K562 (cell line): ENCODE results near the gene TAAR8. TPM values are rescaled to one million over a fixed set of nuclear protein-coding genes. Genes with fewer than 3 reads are reported as not detected.

ENCODE experiments used
- ATF1 ChIP-seq, 2 experiments: fragments of 450-650 bp in 1 of 2; IDR thresholded peaks; 2 replicates each; pipeline ENCODE4 v1.6.1; 2016; ENCODE audit warnings: missing compliant biosample characterization in 1 of 2, missing genetic modification characterization in 1 of 2
- CBFA2T2 ChIP-seq: fragments of 450-650 bp; conservative IDR thresholded peaks from 2 replicates; pipeline ENCODE4 v1.6.1; 2017; ENCODE audit warnings: mild to moderate bottlenecking
- EHMT2 ChIP-seq: fragments of 450-650 bp; IDR thresholded peaks from 2 replicates; pipeline ENCODE4 v1.6.1; 2018; ENCODE audit warnings: antibody characterized with exemption
- HOXB6 ChIP-seq: fragments of 250-450 bp; sonication (Bioruptor Pico); IDR thresholded peaks from 2 replicates; pipeline ENCODE4 v1.5.1; 2022; ENCODE audit warnings: mild to moderate bottlenecking, borderline replicate concordance
- KDM1A ChIP-seq, 2 experiments: fragments of 450-650 bp; IDR thresholded peaks; 2 replicates each; pipeline ENCODE4 v1.6.1; 2016; ENCODE audit warnings: mild to moderate bottlenecking in 2 of 2
- MED1 ChIP-seq: sonication (generic); formaldehyde crosslinking; IDR thresholded peaks from 2 replicates; pipeline ENCODE4 v1.8.1; 2023; ENCODE audit warnings: missing genetic modification reagents, borderline replicate concordance
- MTA1 ChIP-seq: fragments of 450-650 bp; IDR thresholded peaks from 2 replicates; pipeline ENCODE4 v1.6.1; 2017; ENCODE audit warnings: borderline replicate concordance
- SIX5 ChIP-seq, 2 experiments: IDR thresholded peaks; 2 replicates each; pipeline ENCODE4 v1.6.1; 2011; ENCODE audit warnings: low read length in 2 of 2, borderline replicate concordance in 1 of 2, low read depth in 1 of 2, mild to moderate bottlenecking in 1 of 2, moderate library complexity in 1 of 2; ENCODE audit not compliant: insufficient read depth in 1 of 2
- SMAD4 ChIP-seq: fragments of 250-450 bp; sonication (Bioruptor Pico); conservative IDR thresholded peaks from 2 replicates; pipeline ENCODE4 v1.8.0; 2021; ENCODE audit warnings: inconsistent platforms, mild to moderate bottlenecking, moderate library complexity
- STAG1 ChIP-seq: sonication (generic); formaldehyde crosslinking; IDR thresholded peaks from 2 replicates; pipeline ENCODE4 v1.5.0; 2020; ENCODE audit warnings: missing genetic modification reagents, borderline replicate concordance
- YY1 ChIP-seq, 3 experiments: IDR thresholded peaks; 2 replicates each; pipeline ENCODE4 v1.6.1; 2011; ENCODE audit warnings: low read length in 2 of 3, mild to moderate bottlenecking in 2 of 3, moderate library complexity in 2 of 3, borderline replicate concordance in 1 of 3, control low read depth in 1 of 3, low read depth in 1 of 3; ENCODE audit not compliant: insufficient read depth in 3 of 3, insufficient replicate concordance in 2 of 3, control insufficient read depth in 1 of 3, insufficient read length in 1 of 3; ENCODE audit errors: extremely low read depth in 1 of 3
- ZBTB9 ChIP-seq: fragments of 450-650 bp; formaldehyde crosslinking; IDR thresholded peaks from 2 replicates; pipeline ENCODE4 v1.4.0; 2020; ENCODE audit warnings: mild to moderate bottlenecking, moderate library complexity
- ZNF12 ChIP-seq: sonication (generic); formaldehyde crosslinking; IDR thresholded peaks from 2 replicates; pipeline ENCODE4 v1.4.0; 2020; ENCODE audit warnings: mild to moderate bottlenecking, missing genetic modification reagents
- ZNF232 ChIP-seq: sonication (generic); formaldehyde crosslinking; IDR thresholded peaks from 2 replicates; pipeline ENCODE4 v1.8.0; 2022; ENCODE audit warnings: mild to moderate bottlenecking, missing genetic modification reagents
- ZNF644 ChIP-seq: fragments of 200-800 bp; sonication (Bioruptor generic); IDR thresholded peaks from 2 replicates; pipeline ENCODE4 v1.6.1; 2016; ENCODE audit warnings: low read depth, missing genetic modification characterization, missing compliant biosample characterization
- ZNF707 ChIP-seq: fragments of 250-450 bp; sonication (Bioruptor Pico); conservative IDR thresholded peaks from 2 replicates; pipeline ENCODE4 v1.8.0; 2022; ENCODE audit warnings: inconsistent platforms, mild to moderate bottlenecking, moderate library complexity
- polyA plus RNA-seq, 8 experiments: library from polyadenylated mRNA; depleted of rRNA in 4 of 8; stranded (reverse) in 5 of 8; unstranded in 3 of 8; fragments of >200 nt; fragmentation: Nextera tagmentation in 2 of 8; fragmentation: Illumina TruSeq in 1 of 8; extraction: Ambion mirVana in 2 of 8; extraction: Trizol in 1 of 8; gene quantifications; 2 replicates each; pipeline versions ENCODE4 v1.2.1 to v1.2.3, GENCODE V29; 2011 to 2014; ENCODE audit warnings: inconsistent platforms in 1 of 8, missing spikeins in 1 of 8
- total RNA-seq, 7 experiments: library from RNA; depleted of rRNA in 6 of 7; stranded (reverse); fragments of >200 nt in 6 of 7; fragmentation: Illumina TruSeq in 2 of 7; extraction: Trizol in 2 of 7; gene quantifications; 2 replicates each; pipeline versions ENCODE4 v1.2.1 to v1.2.3, GENCODE V29; 2011 to 2021; ENCODE audit warnings: low replicate concordance in 1 of 7
- TF ChIP-seq, protein P1 (sequence below), 2 experiments: fragments of 450-650 bp; conservative IDR thresholded peaks; 2 replicates each; pipeline ENCODE4 v1.6.1; 2017; ENCODE audit warnings: mild to moderate bottlenecking in 2 of 2, moderate library complexity in 2 of 2
- TF ChIP-seq, protein P2 (sequence below): sonication (generic); formaldehyde crosslinking; IDR thresholded peaks from 2 replicates; pipeline ENCODE4 v1.5.0; 2020; ENCODE audit warnings: missing genetic modification reagents
- TF ChIP-seq, protein P3 (sequence below): fragments of 200-800 bp; sonication (Bioruptor generic); IDR thresholded peaks from 2 replicates; pipeline ENCODE4 v1.6.1; 2017; ENCODE audit warnings: missing genetic modification characterization, missing compliant biosample characterization
- TF ChIP-seq, protein P4 (sequence below): IDR thresholded peaks from 2 replicates; pipeline ENCODE4 v1.6.1; 2014; ENCODE audit warnings: antibody characterized with exemption

TAAR8 gene
- total and polyA plus RNA-seq, 9 of the 15 experiments (the other 6 are each of a cell fraction or from before 2014, with no cell fraction given), result not detected

DNA sequence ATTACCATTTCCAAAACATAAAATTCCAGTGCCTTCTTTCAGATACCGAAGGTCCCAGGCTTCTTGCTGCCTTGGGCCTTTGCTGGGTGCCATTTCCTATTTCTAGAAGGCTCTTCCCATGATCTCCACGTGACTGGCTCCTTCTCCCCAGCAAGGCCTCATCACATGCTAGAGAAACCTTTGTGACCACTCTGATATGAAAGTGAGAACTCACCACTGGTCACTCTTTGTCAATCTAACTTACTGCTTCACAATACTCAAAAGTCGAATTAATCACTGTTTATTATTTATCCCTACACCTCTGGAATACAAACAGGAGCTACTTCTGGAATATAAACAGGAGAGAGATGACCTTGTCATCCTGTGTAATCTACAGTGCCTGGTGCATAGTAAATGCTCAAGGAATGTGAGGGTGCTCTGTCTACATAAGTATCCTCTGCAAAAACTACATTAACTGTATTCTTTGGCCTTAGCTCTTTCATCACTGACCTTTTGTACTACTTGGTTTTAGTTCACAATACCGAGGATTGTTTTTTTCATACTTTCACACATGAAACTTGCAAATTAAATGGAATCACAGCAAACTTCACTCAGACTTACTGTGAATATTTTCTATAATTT is 41.2 kb upstream of the TAAR8 start (continued):
- TF ChIP-seq, protein P1, sequence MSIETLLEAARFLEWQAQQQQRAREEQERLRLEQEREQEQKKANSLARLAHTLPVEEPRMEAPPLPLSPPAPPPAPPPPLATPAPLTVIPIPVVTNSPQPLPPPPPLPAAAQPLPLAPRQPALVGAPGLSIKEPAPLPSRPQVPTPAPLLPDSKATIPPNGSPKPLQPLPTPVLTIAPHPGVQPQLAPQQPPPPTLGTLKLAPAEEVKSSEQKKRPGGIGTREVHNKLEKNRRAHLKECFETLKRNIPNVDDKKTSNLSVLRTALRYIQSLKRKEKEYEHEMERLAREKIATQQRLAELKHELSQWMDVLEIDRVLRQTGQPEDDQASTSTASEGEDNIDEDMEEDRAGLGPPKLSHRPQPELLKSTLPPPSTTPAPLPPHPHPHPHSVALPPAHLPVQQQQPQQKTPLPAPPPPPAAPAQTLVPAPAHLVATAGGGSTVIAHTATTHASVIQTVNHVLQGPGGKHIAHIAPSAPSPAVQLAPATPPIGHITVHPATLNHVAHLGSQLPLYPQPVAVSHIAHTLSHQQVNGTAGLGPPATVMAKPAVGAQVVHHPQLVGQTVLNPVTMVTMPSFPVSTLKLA (conservative IDR thresholded peaks at IDR 0.05), result 0 out of 4 replicates have a peak, but pooled peaks of 1 of the 2 experiments have one; percentile 32
- peak in 1 of 3 experiments; percentile 45 for TF ChIP-seq YY1 (IDR thresholded peaks at IDR 0.05; ENCODE audit: borderline replicate concordance in 1 of 3, control insufficient read depth in 1 of 3, extremely low read depth in 1 of 3, insufficient read depth in 3 of 3, insufficient read length in 1 of 3, insufficient replicate concordance in 2 of 3, low read depth in 1 of 3, low read length in 2 of 3)
- peak in 1 of 2 experiments; percentile 16; a peak in 1 of 4 replicates for TF ChIP-seq KDM1A (IDR thresholded peaks at IDR 0.05)
- no peak for TF ChIP-seq ZNF12 (CRISPR knock-in tag)
- no peak for TF ChIP-seq HOXB6
- 0 out of 2 replicates have a peak, but pooled peaks have one; percentile 21 for TF ChIP-seq SMAD4 (CRISPR knock-in tag)
- TF ChIP-seq ZNF644, result peak; percentile 18; the same call in 1 of the 2 replicates
- TF ChIP-seq ATF1 (CRISPR knock-in tag; IDR thresholded peaks at IDR 0.05), result no peak
- 0 out of 2 replicates have a peak, but pooled peaks have one; percentile 10 for TF ChIP-seq ATF1 (tag; IDR thresholded peaks at IDR 0.05)
- no peak for TF ChIP-seq SIX5 (IDR thresholded peaks at IDR 0.05; ENCODE audit: borderline replicate concordance in 1 of 2, insufficient read depth in 1 of 2, low read depth in 1 of 2, low read length in 2 of 2)
- TF ChIP-seq, protein P2, sequence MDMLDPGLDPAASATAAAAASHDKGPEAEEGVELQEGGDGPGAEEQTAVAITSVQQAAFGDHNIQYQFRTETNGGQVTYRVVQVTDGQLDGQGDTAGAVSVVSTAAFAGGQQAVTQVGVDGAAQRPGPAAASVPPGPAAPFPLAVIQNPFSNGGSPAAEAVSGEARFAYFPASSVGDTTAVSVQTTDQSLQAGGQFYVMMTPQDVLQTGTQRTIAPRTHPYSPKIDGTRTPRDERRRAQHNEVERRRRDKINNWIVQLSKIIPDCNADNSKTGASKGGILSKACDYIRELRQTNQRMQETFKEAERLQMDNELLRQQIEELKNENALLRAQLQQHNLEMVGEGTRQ (CRISPR knock-in tag), result peak; percentile 88
- TF ChIP-seq CBFA2T2, result peak; percentile 42
- TF ChIP-seq MED1 (CRISPR knock-in tag), result no peak
- no peak for TF ChIP-seq MTA1
- TF ChIP-seq ZBTB9 (CRISPR knock-in tag), result no peak
- TF ChIP-seq ZNF232, result no peak
- TF ChIP-seq STAG1 (CRISPR knock-in tag), result no peak
- TF ChIP-seq, protein P3, sequence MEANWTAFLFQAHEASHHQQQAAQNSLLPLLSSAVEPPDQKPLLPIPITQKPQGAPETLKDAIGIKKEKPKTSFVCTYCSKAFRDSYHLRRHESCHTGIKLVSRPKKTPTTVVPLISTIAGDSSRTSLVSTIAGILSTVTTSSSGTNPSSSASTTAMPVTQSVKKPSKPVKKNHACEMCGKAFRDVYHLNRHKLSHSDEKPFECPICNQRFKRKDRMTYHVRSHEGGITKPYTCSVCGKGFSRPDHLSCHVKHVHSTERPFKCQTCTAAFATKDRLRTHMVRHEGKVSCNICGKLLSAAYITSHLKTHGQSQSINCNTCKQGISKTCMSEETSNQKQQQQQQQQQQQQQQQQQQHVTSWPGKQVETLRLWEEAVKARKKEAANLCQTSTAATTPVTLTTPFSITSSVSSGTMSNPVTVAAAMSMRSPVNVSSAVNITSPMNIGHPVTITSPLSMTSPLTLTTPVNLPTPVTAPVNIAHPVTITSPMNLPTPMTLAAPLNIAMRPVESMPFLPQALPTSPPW (CRISPR knock-in tag), result no peak
- no peak for TF ChIP-seq ZNF707 (CRISPR knock-in tag)
- peak; percentile 20; the same call in 1 of the 2 replicates for TF ChIP-seq EHMT2
- TF ChIP-seq, protein P4, sequence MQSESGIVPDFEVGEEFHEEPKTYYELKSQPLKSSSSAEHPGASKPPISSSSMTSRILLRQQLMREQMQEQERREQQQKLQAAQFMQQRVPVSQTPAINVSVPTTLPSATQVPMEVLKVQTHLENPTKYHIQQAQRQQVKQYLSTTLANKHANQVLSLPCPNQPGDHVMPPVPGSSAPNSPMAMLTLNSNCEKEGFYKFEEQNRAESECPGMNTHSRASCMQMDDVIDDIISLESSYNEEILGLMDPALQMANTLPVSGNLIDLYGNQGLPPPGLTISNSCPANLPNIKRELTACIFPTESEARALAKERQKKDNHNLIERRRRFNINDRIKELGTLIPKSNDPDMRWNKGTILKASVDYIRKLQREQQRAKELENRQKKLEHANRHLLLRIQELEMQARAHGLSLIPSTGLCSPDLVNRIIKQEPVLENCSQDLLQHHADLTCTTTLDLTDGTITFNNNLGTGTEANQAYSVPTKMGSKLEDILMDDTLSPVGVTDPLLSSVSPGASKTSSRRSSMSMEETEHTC, result 0 out of 2 replicates have a peak, but pooled peaks have one; percentile 34
- TF ChIP-seq, all 486 proteins: peak for 24
